Upper lobe of left lung (tissue), 6 donors: ENCODE measurements around the gene CYP19A1. TPM values are rescaled to one million over a fixed set of nuclear protein-coding genes. Genes with fewer than 3 reads are reported as not detected.

Source experiments
- ATAC-seq, 2 donors: fragments of 200-7000 bp; cut with Tn5 transposase; one replicate each; pipeline ENCODE4 v1.9.1; 2022; ENCODE audit warnings: mild to moderate bottlenecking in 2 of 2, moderate library complexity in 2 of 2; ENCODE audit not compliant: low FRiP score in 2 of 2
- DNase-seq, 2 donors: peaks; one replicate each; pipeline ENCODE4 v3.0.0-alpha.2; 2019 to 2020
- H3K27ac ChIP-seq, 4 donors: fragments of 200-600 bp; sonication (generic); one replicate each; pipeline ENCODE4 v1.5.1; 2016 to 2019
- H3K27me3 ChIP-seq, 4 donors: fragments of 200-600 bp; sonication (generic); one replicate each; pipeline ENCODE4 v1.5.1; 2017 to 2019
- H3K36me3 ChIP-seq, 4 donors: fragments of 200-600 bp; sonication (generic); one replicate each; pipeline ENCODE4 v1.5.1; 2016 to 2019
- H3K4me1 ChIP-seq, 4 donors: fragments of 200-600 bp; sonication (generic); one replicate each; pipeline ENCODE4 v1.5.1; 2018 to 2019
- H3K4me3 ChIP-seq, 4 donors: fragments of 200-600 bp; sonication (generic); one replicate each; pipeline ENCODE4 v1.5.1; 2017 to 2019; ENCODE audit warnings: mild to moderate bottlenecking in 2 of 4, moderate library complexity in 1 of 4
- H3K9me3 ChIP-seq, 4 donors: fragments of 200-600 bp; sonication (generic); one replicate each; pipeline ENCODE4 v1.5.1; 2018 to 2019
- EP300 ChIP-seq, 4 donors: sonication (generic); formaldehyde crosslinking; IDR thresholded peaks; one replicate each; pipeline ENCODE4 v1.5.1; 2017; ENCODE audit warnings: antibody characterized with exemption in 4 of 4, control low read depth in 2 of 4
- POLR2A ChIP-seq, 4 donors: fragments of 450-650 bp; IDR thresholded peaks; one replicate each; pipeline ENCODE4 v1.5.1; 2016 to 2017; ENCODE audit warnings: antibody characterized with exemption in 4 of 4, mild to moderate bottlenecking in 2 of 4
- POLR2AphosphoS5 ChIP-seq, 2 donors: sonication (generic); formaldehyde crosslinking; IDR thresholded peaks; one replicate each; pipeline ENCODE4 v1.5.1; 2017; ENCODE audit warnings: antibody characterized with exemption in 2 of 2
- WGBS, 2 donors: methylation state at CpG; one replicate each; pipeline ENCODE4 v1.1.5; 2017 to 2018; 5-methylcytosine and 5-hydroxymethylcytosine counted together
- total RNA-seq, 6 donors: library from RNA; depleted of rRNA in 4 of 6; stranded (reverse); fragments of >200 nt in 4 of 6; gene quantifications; one replicate each; pipeline versions ENCODE4 v1.1.0 to v1.2.1, GENCODE V29; 2016 to 2021
- TF ChIP-seq, protein P1 (sequence below), 6 experiments: fragments of 450-650 bp in 4 of 6; fragments of 200-600 bp in 2 of 6; sonication (generic) in 2 of 6; IDR thresholded peaks; one replicate each; pipeline ENCODE4 v1.5.1; 2016 to 2019; ENCODE audit warnings: antibody characterized with exemption in 6 of 6
- donor health status: DM: no; HTN: no; CAD: no; lungs with moderate emphysema.
- donor health status: DM: no; HTN: yes; CAD: no; lungs with severe emphysema.

CYP19A1 gene
- total RNA-seq, 6 donors from 2014 or later, result 0.52 to 8.4 (median 1.0) TPM; not detected in 2

DNA sequence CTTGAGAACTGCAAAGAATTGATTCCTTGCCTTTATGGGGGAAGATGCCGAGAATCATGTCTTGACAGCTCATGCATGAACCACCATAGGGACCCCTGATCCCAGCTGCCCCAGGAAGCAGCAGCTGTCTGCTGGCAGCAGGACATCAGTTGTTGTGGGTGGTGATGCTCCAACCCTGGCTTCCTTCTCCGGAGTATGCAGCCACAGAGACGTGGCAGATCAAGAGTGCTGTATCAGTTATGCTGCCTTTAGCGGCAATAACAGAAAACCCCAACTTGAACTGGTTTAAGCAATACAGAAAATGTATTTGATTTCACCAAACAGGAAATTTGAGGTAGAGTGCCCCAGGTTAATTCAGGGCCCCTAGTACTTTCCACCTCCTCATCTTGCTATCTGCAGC, 151.5 kb downstream of the CYP19A1 start:
- H3K4me3 ChIP-seq, result no peak overlapping the region
- no peaks in the 10 kb centered on the region for H3K9me3 ChIP-seq
- WGBS, 2 donors, result 60 to 94% methylated on average over 2 to 4 of the region's 4 CpGs
- DNase-seq (no peak), ATAC-seq (no peak)
- TF ChIP-seq EP300 (IDR thresholded peaks at IDR 0.05) (no peak), POLR2AphosphoS5 (IDR thresholded peaks at IDR 0.05) (no peak), POLR2A (IDR thresholded peaks at IDR 0.05) (no peak)
- TF ChIP-seq, protein P1, sequence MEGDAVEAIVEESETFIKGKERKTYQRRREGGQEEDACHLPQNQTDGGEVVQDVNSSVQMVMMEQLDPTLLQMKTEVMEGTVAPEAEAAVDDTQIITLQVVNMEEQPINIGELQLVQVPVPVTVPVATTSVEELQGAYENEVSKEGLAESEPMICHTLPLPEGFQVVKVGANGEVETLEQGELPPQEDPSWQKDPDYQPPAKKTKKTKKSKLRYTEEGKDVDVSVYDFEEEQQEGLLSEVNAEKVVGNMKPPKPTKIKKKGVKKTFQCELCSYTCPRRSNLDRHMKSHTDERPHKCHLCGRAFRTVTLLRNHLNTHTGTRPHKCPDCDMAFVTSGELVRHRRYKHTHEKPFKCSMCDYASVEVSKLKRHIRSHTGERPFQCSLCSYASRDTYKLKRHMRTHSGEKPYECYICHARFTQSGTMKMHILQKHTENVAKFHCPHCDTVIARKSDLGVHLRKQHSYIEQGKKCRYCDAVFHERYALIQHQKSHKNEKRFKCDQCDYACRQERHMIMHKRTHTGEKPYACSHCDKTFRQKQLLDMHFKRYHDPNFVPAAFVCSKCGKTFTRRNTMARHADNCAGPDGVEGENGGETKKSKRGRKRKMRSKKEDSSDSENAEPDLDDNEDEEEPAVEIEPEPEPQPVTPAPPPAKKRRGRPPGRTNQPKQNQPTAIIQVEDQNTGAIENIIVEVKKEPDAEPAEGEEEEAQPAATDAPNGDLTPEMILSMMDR (IDR thresholded peaks at IDR 0.05), result no peak
- no peak overlapping the region for H3K27ac ChIP-seq
- no peaks in the 10 kb centered on the region for H3K27me3 ChIP-seq
- peaks cover 0 to 6% (median 4%) of the 10 kb centered on the region in 4 donors for H3K4me1 ChIP-seq
- no peaks in the 10 kb centered on the region for H3K36me3 ChIP-seq

DNA sequence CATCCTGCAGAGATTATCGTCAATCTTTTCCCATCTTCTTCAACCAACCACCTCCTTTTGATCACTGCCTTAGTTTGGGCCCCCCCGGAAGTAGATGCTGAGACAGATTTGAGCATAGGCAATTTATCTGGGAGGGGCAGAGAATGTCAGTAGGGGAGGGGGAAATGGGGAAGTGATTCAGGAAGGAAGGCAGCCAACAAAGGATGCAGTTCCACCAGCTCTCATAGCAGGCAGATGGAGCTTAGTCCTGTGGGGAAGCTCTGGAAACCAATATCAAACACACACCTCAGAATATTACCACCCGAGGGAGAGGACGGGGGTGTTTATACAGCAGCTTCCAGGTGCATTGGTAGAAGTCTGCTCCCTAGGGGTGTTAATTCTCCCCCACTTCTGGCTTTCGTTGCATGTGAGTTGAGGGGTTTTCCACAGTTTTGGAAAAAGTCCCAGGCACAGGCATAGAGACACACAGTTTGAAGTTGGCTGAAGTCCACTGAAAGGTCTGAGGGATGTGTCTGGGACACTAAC, 152.2 kb downstream of the CYP19A1 start:
- TF ChIP-seq EP300 (IDR thresholded peaks at IDR 0.05), result no peak
- no peak for DNase-seq
- Histone ChIP-seq H3K27ac (no peak overlapping the region), H3K9me3 (no peaks in the 10 kb centered on the region), H3K27me3 (no peaks in the 10 kb centered on the region), H3K4me1 (peaks cover 0 to 6% (median 4%) of the 10 kb centered on the region in 4 donors), H3K36me3 (no peaks in the 10 kb centered on the region), H3K4me3 (no peak overlapping the region)
- whole genome bisulfite sequencing, 2 donors, result 53 to 59% methylated on average over 2 to 5 of the region's 5 CpGs
- ATAC-seq, result peak in 1 of 2 donors; percentile 39

DNA sequence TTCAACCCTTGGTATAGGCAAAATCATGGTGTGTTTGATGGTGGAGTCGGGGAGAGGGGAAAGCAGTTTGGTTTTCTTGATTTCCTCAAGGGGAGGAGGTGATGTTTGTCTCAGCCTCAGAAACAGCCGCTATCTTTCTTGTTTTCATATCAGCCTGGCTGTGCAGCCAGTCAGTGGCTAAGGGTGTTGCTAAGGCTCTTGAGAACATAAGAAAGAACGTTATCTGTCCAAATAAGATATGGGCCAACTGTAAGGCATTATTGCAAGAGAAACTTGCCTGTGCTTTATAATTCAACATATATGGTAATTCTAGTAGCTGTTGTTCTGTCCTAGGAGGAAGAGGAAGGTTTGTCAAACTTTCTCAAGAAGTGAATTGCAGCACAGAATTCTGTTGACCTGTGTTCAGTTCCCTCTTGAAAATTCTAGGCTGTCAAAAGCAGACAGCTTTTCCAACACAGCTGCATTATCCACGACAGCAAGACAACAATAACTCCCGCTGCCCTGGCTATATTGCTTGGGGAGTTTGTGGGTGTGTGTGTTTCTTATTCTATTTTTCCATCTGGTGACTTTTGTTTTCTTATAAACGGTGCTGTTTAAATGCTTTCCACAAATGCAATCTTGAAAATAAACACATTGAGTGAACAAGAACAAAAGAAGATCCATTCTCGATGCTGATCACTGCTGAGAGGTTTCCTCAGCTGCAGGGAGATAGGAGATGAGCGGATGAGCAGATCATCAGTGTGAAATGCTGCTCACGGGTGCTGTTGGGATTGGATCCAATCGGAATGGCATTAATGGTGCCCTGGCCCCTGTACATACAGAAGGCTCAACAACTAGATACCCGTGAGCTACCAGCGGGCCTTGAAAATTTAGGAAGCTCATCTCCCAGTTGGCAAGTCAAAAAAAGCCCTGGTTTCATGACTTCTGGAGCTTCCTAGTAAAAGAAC, 152.9 kb downstream of the CYP19A1 start:
- TF ChIP-seq, protein P1 (IDR thresholded peaks at IDR 0.05), result no peak
- TF ChIP-seq POLR2A (IDR thresholded peaks at IDR 0.05) (no peak), EP300 (IDR thresholded peaks at IDR 0.05) (no peak), POLR2AphosphoS5 (IDR thresholded peaks at IDR 0.05) (no peak)
- H3K9me3 ChIP-seq, result no peaks in the 10 kb centered on the region
- peak in 1 of 2 donors; percentile 33 for ATAC-seq
- peaks cover 0 to 6% (median 3%) of the 10 kb centered on the region in 4 donors for H3K4me1 ChIP-seq
- H3K27ac ChIP-seq, result peak overlapping the region in 1 of 4 donors; percentile 19
- H3K27me3 ChIP-seq, result no peaks in the 10 kb centered on the region
- no peak overlapping the region for H3K4me3 ChIP-seq
- DNase-seq, result no peak
- WGBS, 2 donors, result 55 to 65% methylated on average over 12 of the region's 12 CpGs
- H3K36me3 ChIP-seq, result no peaks in the 10 kb centered on the region

DNA sequence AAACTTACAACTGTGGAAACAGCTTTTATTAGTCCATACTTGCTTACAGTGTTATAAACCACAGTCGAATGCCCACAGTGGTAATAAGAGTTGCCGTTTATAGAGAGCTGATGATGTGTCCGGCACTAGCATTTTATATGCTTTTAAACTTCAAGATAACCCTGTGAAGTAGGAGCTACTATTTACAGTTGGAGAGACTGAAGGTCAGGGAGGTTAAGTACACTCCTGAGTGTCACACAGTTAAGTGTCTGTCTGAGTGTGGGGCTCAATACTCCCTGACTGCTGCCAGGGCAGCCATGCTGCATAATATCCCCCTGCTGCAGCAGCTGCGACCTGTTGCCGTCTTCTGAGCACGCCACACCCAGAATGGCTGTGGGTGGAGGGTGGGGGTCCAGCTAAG, 153.8 kb downstream of the CYP19A1 start:
- WGBS, 2 donors, result 57 to 66% methylated on average over 3 to 6 of the region's 6 CpGs
- Histone ChIP-seq H3K4me3 (no peak overlapping the region), H3K36me3 (no peaks in the 10 kb centered on the region), H3K4me1 (peaks cover 0 to 4% (median 0%) of the 10 kb centered on the region in 4 donors), H3K9me3 (no peaks in the 10 kb centered on the region), H3K27me3 (no peaks in the 10 kb centered on the region), H3K27ac (peak overlapping the region in 1 of 4 donors; percentile 19)
- DNase-seq (no peak), ATAC-seq (no peak)
- TF ChIP-seq EP300 (IDR thresholded peaks at IDR 0.05), result no peak
- no peak for TF ChIP-seq POLR2AphosphoS5 (IDR thresholded peaks at IDR 0.05)
- TF ChIP-seq POLR2A (IDR thresholded peaks at IDR 0.05), result no peak
- TF ChIP-seq, protein P1 (IDR thresholded peaks at IDR 0.05), result no peak

DNA sequence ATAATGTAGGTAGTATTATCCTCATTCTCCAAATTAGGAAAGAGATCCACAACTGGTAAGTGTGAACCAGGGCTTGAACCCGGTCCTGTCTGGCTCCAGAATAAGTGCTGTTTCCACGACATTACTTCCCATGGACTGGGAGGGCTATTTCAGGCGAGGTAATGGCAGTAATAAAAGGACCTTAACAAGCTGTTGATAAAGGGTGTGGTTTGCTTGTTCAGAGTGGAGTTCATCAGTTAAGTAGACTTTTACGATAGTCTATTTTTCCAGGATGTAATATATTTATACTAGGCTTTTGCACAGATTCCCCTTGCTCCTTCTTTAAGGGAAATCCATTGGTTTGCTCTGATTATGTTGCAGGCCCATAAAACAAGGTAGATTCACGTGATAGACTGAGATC, 155.3 kb downstream of the CYP19A1 start:
- ATAC-seq (no peak), DNase-seq (no peak)
- 62 to 75% methylated on average over 5 of the region's 5 CpGs for WGBS, 2 donors
- H3K27me3 ChIP-seq, result no peaks in the 10 kb centered on the region
- no peak overlapping the region for H3K27ac ChIP-seq
- TF ChIP-seq, protein P1 (IDR thresholded peaks at IDR 0.05), result no peak
- no peak for TF ChIP-seq EP300 (IDR thresholded peaks at IDR 0.05)
- no peak for TF ChIP-seq POLR2AphosphoS5 (IDR thresholded peaks at IDR 0.05)
- no peak for TF ChIP-seq POLR2A (IDR thresholded peaks at IDR 0.05)
- H3K36me3 ChIP-seq, result no peaks in the 10 kb centered on the region
- H3K4me3 ChIP-seq, result no peak overlapping the region
- peaks cover 0 to 4% (median 0%) of the 10 kb centered on the region in 4 donors for H3K4me1 ChIP-seq
- no peaks in the 10 kb centered on the region for H3K9me3 ChIP-seq
